Measurements from ENCODE around the gene GON4L.
"Not testable (repeated sequence)": the region's sequence is repeated elsewhere in the genome, so short reads cannot be mapped to it uniquely, and the experiment has no call there.

The GON4L gene

GRCh38 chr1:155898888-155899287 lies 41.9 kb upstream of the GON4L start:
- Histone ChIP-seq H3K4me2 (no peak overlapping the region), H3K9ac (no peak overlapping the region), H2AFZ (ENCODE audit: low read depth) (no peak overlapping the region), H3K79me2 (ENCODE audit: insufficient read depth, low read depth) (no peaks in the 10 kb centered on the region), H3K4me1 (ENCODE audit: low read depth, poor library complexity, severe bottlenecking) (no peaks in the 10 kb centered on the region), H3K36me3 (ENCODE audit: insufficient read depth) (peaks cover 6% of the 10 kb centered on the region; the same call in 1 of the 2 replicates), H3K27ac (no peak overlapping the region), H3K27me3 (ENCODE audit: insufficient read depth, low read depth) (no peaks in the 10 kb centered on the region), H4K20me1 (ENCODE audit: insufficient read depth) (no peaks in the 10 kb centered on the region), H3K4me3 (IDR thresholded peaks at IDR 0.05; ENCODE audit: insufficient read depth, low read depth, low read length) (no peak overlapping the region)
- no peak for TF ChIP-seq CTCF (conservative IDR thresholded peaks at IDR 0.05; ENCODE audit: low read depth, low read length)

GRCh38 chr1:155897746-155898145 lies 40.7 kb upstream of the GON4L start:
- Histone ChIP-seq H2AFZ (ENCODE audit: low read depth) (no peak overlapping the region), H3K36me3 (ENCODE audit: insufficient read depth) (peaks cover 6% of the 10 kb centered on the region; the same call in 1 of the 2 replicates), H3K27ac (no peak overlapping the region), H3K27me3 (ENCODE audit: insufficient read depth, low read depth) (no peaks in the 10 kb centered on the region), H3K79me2 (ENCODE audit: insufficient read depth, low read depth) (no peaks in the 10 kb centered on the region), H3K4me3 (IDR thresholded peaks at IDR 0.05; ENCODE audit: insufficient read depth, low read depth, low read length) (no peak overlapping the region), H4K20me1 (ENCODE audit: insufficient read depth) (no peaks in the 10 kb centered on the region), H3K9ac (no peak overlapping the region), H3K4me1 (ENCODE audit: low read depth, poor library complexity, severe bottlenecking) (no peaks in the 10 kb centered on the region), H3K4me2 (no peak overlapping the region)
- TF ChIP-seq CTCF (conservative IDR thresholded peaks at IDR 0.05; ENCODE audit: low read depth, low read length) = no peak

- not testable (repeated sequence) for H3K79me2 ChIP-seq (ENCODE audit: insufficient read depth, low read depth); H3K36me3 ChIP-seq (ENCODE audit: insufficient read depth)
Measured at GRCh38 chr1:155896476-155896875, 39.5 kb upstream of the GON4L start.

GRCh38 chr1:155895617-155896016 lies 38.6 kb upstream of the GON4L start:
- not testable (repeated sequence) for H3K4me3 ChIP-seq (IDR thresholded peaks at IDR 0.05; ENCODE audit: insufficient read depth, low read depth, low read length); H3K36me3 ChIP-seq (ENCODE audit: insufficient read depth); H2AFZ ChIP-seq (ENCODE audit: low read depth); H3K27me3 ChIP-seq (ENCODE audit: insufficient read depth, low read depth); H3K9ac ChIP-seq; H3K4me1 ChIP-seq (ENCODE audit: low read depth, poor library complexity, severe bottlenecking); H3K4me2 ChIP-seq; H3K79me2 ChIP-seq (ENCODE audit: insufficient read depth, low read depth); H4K20me1 ChIP-seq (ENCODE audit: insufficient read depth); H3K27ac ChIP-seq

More at GRCh38 chr1:155896476-155896875, 39.5 kb upstream of the GON4L start:
- H3K27ac ChIP-seq; H3K27me3 ChIP-seq (ENCODE audit: insufficient read depth, low read depth); H3K4me2 ChIP-seq; H3K4me3 ChIP-seq (IDR thresholded peaks at IDR 0.05; ENCODE audit: insufficient read depth, low read depth, low read length); H2AFZ ChIP-seq (ENCODE audit: low read depth); H4K20me1 ChIP-seq (ENCODE audit: insufficient read depth); H3K4me1 ChIP-seq (ENCODE audit: low read depth, poor library complexity, severe bottlenecking); H3K9ac ChIP-seq: not testable (repeated sequence)

- Histone ChIP-seq H2AFZ (ENCODE audit: low read depth) (no peak overlapping the region), H4K20me1 (ENCODE audit: insufficient read depth) (no peaks in the 10 kb centered on the region), H3K27ac (no peak overlapping the region), H3K9ac (no peak overlapping the region), H3K4me2 (no peak overlapping the region), H3K36me3 (ENCODE audit: insufficient read depth) (no peaks in the 10 kb centered on the region; the same call in 1 of the 2 replicates), H3K79me2 (ENCODE audit: insufficient read depth, low read depth) (no peaks in the 10 kb centered on the region), H3K4me1 (ENCODE audit: low read depth, poor library complexity, severe bottlenecking) (no peaks in the 10 kb centered on the region), H3K27me3 (ENCODE audit: insufficient read depth, low read depth) (no peaks in the 10 kb centered on the region), H3K4me3 (IDR thresholded peaks at IDR 0.05; ENCODE audit: insufficient read depth, low read depth, low read length) (no peak overlapping the region)
- no peak for TF ChIP-seq CTCF (conservative IDR thresholded peaks at IDR 0.05; ENCODE audit: low read depth, low read length)
Measured at GRCh38 chr1:155893389-155894142, 36.6 kb upstream of the GON4L start.
